K562 (cell line): ENCODE data around the gene ALK. TPM values are rescaled to one million over a fixed set of nuclear protein-coding genes. Genes with fewer than 3 reads are reported as not detected.

Experiments
- ATAC-seq: fragments of 200-7000 bp; cut with Tn5 transposase; 3 replicates; pipeline ENCODE4 v1.9.1; 2020; ENCODE audit warnings: moderate library complexity
- BruUV-seq: library from RNA; stranded (reverse); fragments of 400-500 nt; replicated peaks from 2 replicates; lab custom pipeline; 2021; lab: Mats Ljungman, UMichigan
- CTCF ChIA-PET: fragments of 300-600 bp; formaldehyde crosslinking; extraction: SDS; loops from one replicate; lab custom pipeline; 2021; ENCODE audit warnings: low intra/inter-chr PET ratio; lab: Yijun Ruan, JAX
- POLR2A ChIA-PET: fragments of 300-600, 350-650 bp; sonication (Branson Sonifier 250); formaldehyde crosslinking; extraction: SDS; loops from one replicate; lab custom pipeline; 2021; ENCODE audit warnings: antibody characterized with exemption, inconsistent platforms; lab: Yijun Ruan, JAX
- DNase-seq, 4 experiments: peaks; one replicate each; pipeline versions ENCODE4 v3.0.0 to v3.0.0-alpha.2; 2011 to 2018; ENCODE audit warnings: low spot score in 3 of 4, mixed read lengths in 3 of 4; ENCODE audit errors: extremely low read depth in 1 of 4
- FAIRE-seq: peaks from 2 replicates; lab custom pipeline; 2011; peaks lifted over from hg19 to GRCh38; lab: Jason Lieb, UNC
- H2AFZ ChIP-seq: 2 replicates; pipeline ENCODE4 v1.6.0; 2011; ENCODE audit warnings: low read depth, low read length, control low read depth, inconsistent platforms
- H3K27ac ChIP-seq: fragments of 200-600 bp; 3 replicates; pipeline ENCODE4 v1.8.0; 2011; ENCODE audit warnings: low read depth, mild to moderate bottlenecking, control low read depth, inconsistent platforms, low read length, moderate library complexity, mixed read lengths; ENCODE audit errors: extremely low read depth
- H3K27me3 ChIP-seq, 2 experiments: fragments of 300-600 bp in 1 of 2; 2 replicates in 1 of 2; 3 replicates in 1 of 2; pipeline versions ENCODE4 v1.6.0 to v1.8.0; 2011; ENCODE audit warnings: inconsistent platforms in 2 of 2, low read length in 2 of 2, mild to moderate bottlenecking in 1 of 2, mixed read lengths in 1 of 2, moderate library complexity in 1 of 2; ENCODE audit not compliant: control insufficient read depth in 2 of 2, insufficient read depth in 2 of 2
- H3K36me3 ChIP-seq: fragments of 300-600 bp; 3 replicates; pipeline ENCODE4 v1.8.0; 2011; ENCODE audit warnings: mild to moderate bottlenecking, low read length, inconsistent platforms; ENCODE audit not compliant: control insufficient read depth, insufficient read depth
- H3K4me1 ChIP-seq, 2 experiments: fragments of 200-600 bp in 1 of 2; replicated peaks in 1 of 2; 2 replicates in 1 of 2; 3 replicates in 1 of 2; pipeline versions ENCODE4 v1.5.1 to v1.8.0; 2011; ENCODE audit warnings: inconsistent platforms in 2 of 2, low read length in 2 of 2, mild to moderate bottlenecking in 1 of 2, mixed read lengths in 1 of 2, moderate library complexity in 1 of 2; ENCODE audit not compliant: control insufficient read depth in 2 of 2, insufficient read depth in 2 of 2
- H3K4me2 ChIP-seq: 2 replicates; pipeline ENCODE4 v1.6.1; 2011; ENCODE audit warnings: low read length, control low read depth, inconsistent platforms, mixed read lengths; ENCODE audit not compliant: insufficient read depth
- H3K4me3 ChIP-seq: fragments of 200-600 bp; sonication (generic), shearing (Covaris generic); 2 replicates; pipeline ENCODE4 v1.5.1; 2016; ENCODE audit warnings: control low read depth, inconsistent platforms
- H3K79me2 ChIP-seq: fragments of 200-600 bp; 3 replicates; pipeline ENCODE4 v1.8.0; 2011; ENCODE audit warnings: low read length, inconsistent platforms; ENCODE audit not compliant: control insufficient read depth, insufficient read depth
- H3K9ac ChIP-seq, 2 experiments: 2 replicates each; pipeline versions ENCODE4 v1.6.0 to v1.6.1; 2011; ENCODE audit warnings: low read depth in 2 of 2, low read length in 2 of 2, control low read depth in 1 of 2, inconsistent platforms in 1 of 2, mild to moderate bottlenecking in 1 of 2, mixed read lengths in 1 of 2; ENCODE audit not compliant: insufficient read depth in 1 of 2
- H3K9me1 ChIP-seq: one replicate; pipeline ENCODE4 v1.6.0; 2011; ENCODE audit warnings: inconsistent platforms, mild to moderate bottlenecking, low read length, moderate library complexity; ENCODE audit not compliant: control insufficient read depth, insufficient read depth
- H3K9me3 ChIP-seq: replicated peaks from 2 replicates; pipeline ENCODE4 v1.5.1; 2011; ENCODE audit warnings: low read depth, low read length, inconsistent platforms; ENCODE audit not compliant: control insufficient read depth, insufficient read depth
- H4K20me1 ChIP-seq: replicated peaks from 2 replicates; pipeline ENCODE4 v1.6.1; 2011; ENCODE audit warnings: low read length, inconsistent platforms, mixed read lengths; ENCODE audit not compliant: control insufficient read depth, insufficient read depth
- ADNP ChIP-seq: fragments of 200-800 bp; sonication (Bioruptor generic); IDR thresholded peaks from 2 replicates; pipeline ENCODE4 v1.6.1; 2016; ENCODE audit warnings: missing genetic modification characterization, missing compliant biosample characterization
- ARID2 ChIP-seq: fragments of 450-650 bp; IDR thresholded peaks from 2 replicates; pipeline ENCODE4 v1.6.1; 2017; ENCODE audit warnings: antibody characterized with exemption, mild to moderate bottlenecking
- ARNT ChIP-seq, 2 experiments: fragments of 450-650 bp; IDR thresholded peaks; 2 replicates each; pipeline ENCODE4 v1.6.1; 2016; ENCODE audit warnings: mild to moderate bottlenecking in 1 of 2
- CHD7 ChIP-seq: fragments of 200-600 bp; sonication (generic); IDR thresholded peaks from one replicate; pipeline ENCODE4 v1.6.1; 2012; ENCODE audit warnings: mild to moderate bottlenecking, low read depth, low read length, inconsistent platforms
- EWSR1 ChIP-seq: fragments of 450-650 bp; IDR thresholded peaks from 2 replicates; pipeline ENCODE4 v1.6.1; 2018; ENCODE audit warnings: borderline replicate concordance, mild to moderate bottlenecking, low read depth, moderate library complexity; ENCODE audit not compliant: partially characterized antibody
- MLLT1 ChIP-seq, 2 experiments: fragments of 450-650 bp; IDR thresholded peaks; 2 replicates each; pipeline ENCODE4 v1.6.1; 2016
- NFIC ChIP-seq: fragments of 450-650 bp; IDR thresholded peaks from 2 replicates; pipeline ENCODE4 v1.6.1; 2017; ENCODE audit warnings: mild to moderate bottlenecking, inconsistent platforms
- TSC22D4 ChIP-seq: fragments of 450-650 bp; IDR thresholded peaks from 2 replicates; pipeline ENCODE4 v1.6.1; 2016; ENCODE audit warnings: missing genetic modification characterization, missing biosample characterization, control low read depth
- WGBS: fragments of 100-300 bp; shearing (Covaris generic); methylation state at CpG from one replicate; pipeline ENCODE4 v1.1.6; 2016; ENCODE audit warnings: low coverage, mixed read lengths; ENCODE audit not compliant: insufficient coverage; ENCODE audit errors: missing lambda C conversion rate; 5-methylcytosine and 5-hydroxymethylcytosine counted together
- in situ Hi-C: fragments of 300-500 bp; cut with MboI; formaldehyde crosslinking; loops from 4 replicates; pipeline ENCODE4 v1.15.0; 2018; ENCODE audit warnings: inconsistent platforms, mixed read lengths
- intact Hi-C: fragments of 100-400 bp; cut with micrococcal nuclease; formaldehyde crosslinking; loops from 2 replicates; pipeline ENCODE4 v1.14.2; 2022
- polyA plus RNA-seq, 8 experiments: library from polyadenylated mRNA; depleted of rRNA in 4 of 8; stranded (reverse) in 5 of 8; unstranded in 3 of 8; fragments of >200 nt; fragmentation: Nextera tagmentation in 2 of 8; fragmentation: Illumina TruSeq in 1 of 8; extraction: Ambion mirVana in 2 of 8; extraction: Trizol in 1 of 8; gene quantifications; 2 replicates each; pipeline versions ENCODE4 v1.2.1 to v1.2.3, GENCODE V29; 2011 to 2014; ENCODE audit warnings: inconsistent platforms in 1 of 8, missing spikeins in 1 of 8
- total RNA-seq, 7 experiments: library from RNA; depleted of rRNA in 6 of 7; stranded (reverse); fragments of >200 nt in 6 of 7; fragmentation: Illumina TruSeq in 2 of 7; extraction: Trizol in 2 of 7; gene quantifications; 2 replicates each; pipeline versions ENCODE4 v1.2.1 to v1.2.3, GENCODE V29; 2011 to 2021; ENCODE audit warnings: low replicate concordance in 1 of 7

ALK gene
- total and polyA plus RNA-seq, 9 of the 15 experiments (the other 6 are each of a cell fraction or from before 2014, with no cell fraction given), result not detected

GRCh38 chr2:29249666-29250253, 671.6 kb downstream of the ALK start:
- no peak for DNase-seq
- Histone ChIP-seq H3K4me3 (no peak overlapping the region), H3K9me1 (no peaks in the 10 kb centered on the region), H3K27ac (no peak overlapping the region), H3K36me3 (no peaks in the 10 kb centered on the region), H3K9me3 (no peaks in the 10 kb centered on the region), H3K4me2 (no peak overlapping the region), H3K79me2 (no peaks in the 10 kb centered on the region), H3K4me1 (no peaks in the 10 kb centered on the region), H2AFZ (no peak overlapping the region), H4K20me1 (no peaks in the 10 kb centered on the region), H3K27me3 (peaks cover 0 to 25% of the 10 kb centered on the region in 2 experiments; a peak in 2 of 5 replicates), H3K9ac (no peak overlapping the region)
- no peak for ATAC-seq
- CTCF ChIA-PET, result no interaction called here
- POLR2A ChIA-PET, result no interaction called here
- FAIRE-seq, result no peak
- BruUV-seq, result no TSS peak
- in situ Hi-C loops (no loop called here), intact Hi-C loops (no loop called here)
- under 1% methylated on average over 11 of the region's 11 CpGs for WGBS
- no peak for TF ChIP-seq ARNT (IDR thresholded peaks at IDR 0.05)
- TF ChIP-seq CHD7, result no peak
- TF ChIP-seq ARID2, result no peak
- TF ChIP-seq MLLT1 (IDR thresholded peaks at IDR 0.05), result no peak
- TF ChIP-seq ADNP (tag), result no peak
- no peak for TF ChIP-seq TSC22D4
- TF ChIP-seq NFIC, result no peak
- no peak for TF ChIP-seq EWSR1
